Muscle of leg (tissue), 11 donors: ENCODE measurements around the gene SPTBN2. TPM values are rescaled to one million over a fixed set of nuclear protein-coding genes. Genes with fewer than 3 reads are reported as not detected.

Experiments
- DNase-seq: peaks from one replicate; pipeline ENCODE4 v3.0.0; 2013
- H3K27ac ChIP-seq: one replicate; pipeline ENCODE4 v1.5.1; 2013; ENCODE audit warnings: mild to moderate bottlenecking, low read length, control low read depth
- H3K27me3 ChIP-seq: one replicate; pipeline ENCODE4 v1.6.1; 2013; ENCODE audit warnings: low read length; ENCODE audit not compliant: control insufficient read depth, insufficient read depth
- H3K36me3 ChIP-seq: one replicate; pipeline ENCODE4 v1.6.1; 2013; ENCODE audit warnings: low read length; ENCODE audit not compliant: control insufficient read depth, insufficient read depth
- H3K4me1 ChIP-seq: one replicate; pipeline ENCODE4 v1.6.1; 2013; ENCODE audit warnings: low read length; ENCODE audit not compliant: control insufficient read depth, insufficient read depth
- H3K4me3 ChIP-seq: one replicate; pipeline ENCODE4 v1.5.1; 2013; ENCODE audit warnings: low read length, control low read depth
- H3K9me3 ChIP-seq: replicated peaks from 2 replicates; pipeline ENCODE4 v1.6.1; 2013; ENCODE audit warnings: low read depth, low read length; ENCODE audit not compliant: control insufficient read depth
- WGBS: methylation state at CpG from one replicate; pipeline ENCODE4 v1.1.5; 2013; ENCODE audit warnings: missing lambda C conversion rate; ENCODE audit not compliant: insufficient coverage; 5-methylcytosine and 5-hydroxymethylcytosine counted together
- polyA plus RNA-seq, 8 donors: library from polyadenylated mRNA; unstranded; fragments of 120-200 nt; gene quantifications; one replicate each; pipeline versions ENCODE4 v1.2.1 to v1.2.3, GENCODE V29; 2013; ENCODE audit warnings: inconsistent platforms in 1 of 8, low replicate concordance in 1 of 8; ENCODE audit not compliant: insufficient read length in 8 of 8, insufficient read depth in 1 of 8
- total RNA-seq: library from RNA; stranded (reverse); fragments of 120-200 nt; gene quantifications from one replicate; pipeline ENCODE4 v1.2.4, GENCODE V29; 2013

Gene SPTBN2
- total and polyA plus RNA-seq, 9 donors: 8.6 to 19.0 (median 16.2) TPM

DNA sequence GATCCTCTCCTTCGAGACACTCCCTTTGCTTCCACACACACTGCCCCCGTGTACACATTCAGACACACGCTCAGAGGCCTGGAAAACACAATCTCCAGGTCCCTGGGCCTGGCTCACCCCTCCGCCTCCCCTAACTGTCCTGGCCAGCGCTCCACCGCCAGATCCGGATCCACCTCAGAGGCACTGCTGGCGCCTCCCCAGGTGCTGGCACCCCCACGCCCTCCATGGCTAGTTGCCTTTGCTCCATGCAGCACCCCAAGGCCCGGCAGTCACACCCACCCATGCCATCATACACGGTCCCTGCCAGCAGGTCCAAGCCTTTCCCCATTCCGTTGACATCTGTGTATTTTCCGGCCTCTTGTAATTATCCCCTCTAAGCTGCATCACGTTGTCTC lies 11.1 kb downstream of the SPTBN2 start:
- peaks cover 10% of the 10 kb centered on the region for H3K36me3 ChIP-seq
- H3K4me3 ChIP-seq: peak overlapping the region; percentile 24

DNA sequence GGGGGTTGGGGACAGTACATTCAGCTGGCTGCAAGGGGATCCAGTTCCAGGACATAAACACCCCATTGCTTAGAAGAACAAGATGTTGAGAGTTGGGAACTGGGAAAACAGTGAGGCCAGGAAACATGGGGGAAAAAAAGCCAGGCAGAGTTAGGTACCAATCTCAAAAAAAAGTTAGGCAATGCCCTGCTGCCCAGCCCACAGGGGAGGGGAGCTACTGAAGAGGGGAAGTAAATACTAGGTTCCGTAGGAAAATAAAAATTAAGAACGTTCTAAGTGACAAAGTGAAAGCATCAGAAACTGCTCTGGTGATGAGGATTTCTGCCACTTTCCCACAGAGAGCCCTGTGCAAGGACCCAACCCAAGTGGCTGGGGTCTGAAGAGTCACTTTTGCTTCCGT lies 12.0 kb downstream of the SPTBN2 start:
- H3K9me3 ChIP-seq: no peaks in the 10 kb centered on the region
- H3K4me1 ChIP-seq: peaks cover 38% of the 10 kb centered on the region
- DNase-seq: no peak
- peaks cover 10% of the 10 kb centered on the region for H3K36me3 ChIP-seq
- WGBS: 72% methylated on average over 3 of the region's 3 CpGs
- H3K27ac ChIP-seq: no peak overlapping the region
- H3K4me3 ChIP-seq: no peak overlapping the region
- H3K27me3 ChIP-seq: no peaks in the 10 kb centered on the region

More for the DNA sequence above, 11.1 kb downstream of the SPTBN2 start:
- Histone ChIP-seq H3K4me1 (peaks cover 38% of the 10 kb centered on the region), H3K27ac (peak overlapping the region; percentile 81), H3K9me3 (no peaks in the 10 kb centered on the region), H3K27me3 (no peaks in the 10 kb centered on the region)
- WGBS: 72% methylated on average over 14 of the region's 14 CpGs
- DNase-seq: no peak

DNA sequence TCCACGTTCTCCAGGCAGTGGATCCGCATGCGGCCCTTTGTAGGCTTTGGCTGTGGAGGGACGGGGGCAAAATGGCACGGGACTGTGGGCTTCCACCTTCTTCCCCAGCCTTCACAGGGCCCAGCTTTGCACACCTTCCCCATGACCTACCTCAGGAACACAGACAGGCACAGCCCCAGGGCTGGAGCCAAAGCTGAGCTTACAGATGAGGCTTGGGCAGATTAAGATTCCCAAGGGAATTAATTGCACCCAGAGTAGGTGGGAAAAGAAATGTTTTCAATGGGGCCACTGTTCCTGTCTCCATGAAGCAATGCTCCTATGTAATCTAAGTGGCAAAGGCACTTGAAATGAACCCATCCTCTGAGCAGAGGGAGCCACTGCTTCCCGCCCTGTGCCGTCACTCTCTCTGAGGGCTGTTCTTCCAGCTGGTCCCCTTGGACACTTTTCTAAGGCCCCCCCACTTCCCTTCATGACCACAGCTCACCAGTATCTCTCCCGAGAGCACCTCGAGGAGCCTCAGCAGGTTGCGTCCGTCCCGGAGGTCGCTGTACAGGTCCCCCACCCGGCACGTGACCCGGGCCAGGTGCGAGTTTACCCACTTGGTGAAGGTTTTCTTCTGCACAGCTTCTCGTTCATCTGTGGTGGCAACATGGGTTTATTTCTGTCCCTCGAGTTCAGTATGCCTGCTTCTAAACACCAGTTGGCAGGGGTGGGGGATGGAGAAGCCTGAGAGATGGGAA lies 13.5 kb downstream of the SPTBN2 start:
- WGBS: 93% methylated on average over 15 of the region's 19 CpGs
- no peak overlapping the region for H3K27ac ChIP-seq

DNA sequence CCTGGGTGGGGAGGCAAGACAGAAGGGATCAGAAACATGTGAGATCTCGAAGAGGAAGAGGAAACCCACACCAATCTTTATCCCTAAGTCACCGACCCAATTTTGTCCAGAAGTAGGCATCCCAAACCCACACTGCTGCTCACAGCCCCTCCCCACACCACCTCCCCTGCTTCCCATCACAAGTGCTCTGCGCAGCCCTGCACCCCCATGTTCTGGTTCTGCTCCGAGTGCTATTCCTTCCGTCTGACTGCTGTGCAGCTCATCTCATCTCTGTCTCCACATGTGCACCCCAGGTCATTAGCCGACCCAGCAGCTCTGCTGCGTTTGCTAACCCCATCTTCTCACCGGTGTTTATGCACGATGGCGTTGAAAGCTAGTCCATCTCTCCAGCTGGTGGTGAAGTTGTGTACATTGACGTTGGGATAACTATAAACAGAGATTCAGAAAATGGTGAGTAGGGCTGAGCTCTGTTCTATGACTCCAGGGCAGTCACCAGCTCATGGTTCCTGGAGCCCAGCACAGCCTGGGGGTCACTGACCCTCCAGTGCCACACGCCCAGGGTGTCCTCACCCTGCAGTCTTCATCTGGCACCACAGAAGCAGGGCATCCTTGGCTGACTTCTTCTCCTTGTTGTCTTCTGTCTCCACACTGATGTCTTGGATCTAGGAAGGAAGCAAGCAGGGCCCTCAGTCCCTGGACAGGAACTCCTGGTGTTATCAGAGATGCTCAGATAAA lies 15.1 kb downstream of the SPTBN2 start:
- Histone ChIP-seq H3K27ac (no peak overlapping the region), H3K27me3 (no peaks in the 10 kb centered on the region), H3K4me1 (peaks cover 21% of the 10 kb centered on the region), H3K4me3 (no peak overlapping the region), H3K9me3 (no peaks in the 10 kb centered on the region), H3K36me3 (peaks cover 12% of the 10 kb centered on the region)
- WGBS: 72% methylated on average over 7 of the region's 12 CpGs
- no peak for DNase-seq

More for the DNA sequence above, 13.5 kb downstream of the SPTBN2 start:
- Histone ChIP-seq H3K36me3 (peaks cover 10% of the 10 kb centered on the region), H3K27me3 (no peaks in the 10 kb centered on the region), H3K4me3 (no peak overlapping the region), H3K9me3 (no peaks in the 10 kb centered on the region), H3K4me1 (peaks cover 35% of the 10 kb centered on the region)
- no peak for DNase-seq

DNA sequence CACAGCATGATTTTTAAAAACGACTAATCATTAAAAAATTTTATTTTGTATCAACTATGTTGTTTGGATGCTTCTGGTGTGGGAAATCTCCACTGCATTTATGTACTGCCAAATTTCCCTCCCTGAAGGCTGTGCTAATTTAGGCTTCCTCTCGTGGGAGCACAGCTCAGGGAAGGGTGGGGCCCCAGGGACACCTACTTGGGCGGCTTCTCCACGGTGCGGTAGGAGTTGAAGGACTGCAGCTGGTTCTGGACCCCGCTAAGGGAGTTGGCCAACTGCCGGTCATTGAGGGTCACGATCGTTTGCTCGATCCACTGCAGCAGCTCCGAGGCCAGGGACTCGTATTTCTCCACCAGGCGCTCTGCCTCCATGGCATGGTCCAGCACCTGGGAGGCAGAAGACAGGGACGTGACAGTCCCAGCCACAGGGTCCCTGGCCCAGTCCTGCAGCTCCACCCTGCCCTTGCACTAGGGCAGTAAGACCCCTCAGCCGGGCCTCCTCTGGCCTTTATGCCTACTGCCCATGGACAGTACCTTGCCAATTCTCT lies 18.6 kb downstream of the SPTBN2 start:
- H3K4me3 ChIP-seq: no peak overlapping the region
- no peak overlapping the region for H3K27ac ChIP-seq
- peaks cover 15% of the 10 kb centered on the region for H3K36me3 ChIP-seq
- no peak for DNase-seq
- no peaks in the 10 kb centered on the region for H3K9me3 ChIP-seq
- 75% methylated on average over 13 of the region's 15 CpGs for WGBS
- no peaks in the 10 kb centered on the region for H3K27me3 ChIP-seq
- no peaks in the 10 kb centered on the region for H3K4me1 ChIP-seq

DNA sequence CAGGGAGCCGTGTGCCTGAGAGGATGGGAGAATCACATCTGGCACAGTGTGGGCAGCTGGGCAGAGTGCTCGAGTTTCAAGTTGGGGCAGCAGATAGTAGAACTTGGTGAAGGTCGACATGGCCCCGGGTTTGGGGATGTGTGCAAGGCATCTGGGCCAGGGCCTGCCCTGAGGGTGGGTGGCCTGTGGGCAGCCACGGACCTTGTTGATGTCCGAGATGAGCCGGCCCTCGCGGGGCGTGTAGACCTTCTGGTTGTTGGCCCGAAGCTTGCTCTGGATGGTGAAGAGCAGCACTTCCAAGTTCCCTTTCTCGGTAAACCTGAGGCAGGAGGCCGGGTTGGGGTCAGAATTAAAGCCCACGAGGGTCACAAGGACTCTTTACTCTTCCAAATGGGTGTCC lies 20.3 kb downstream of the SPTBN2 start:
- Histone ChIP-seq H3K36me3 (peaks cover 10% of the 10 kb centered on the region), H3K9me3 (no peaks in the 10 kb centered on the region), H3K4me3 (no peak overlapping the region), H3K4me1 (no peaks in the 10 kb centered on the region), H3K27ac (no peak overlapping the region), H3K27me3 (no peaks in the 10 kb centered on the region)
- WGBS: 90% methylated on average over 13 of the region's 14 CpGs
- DNase-seq: no peak

DNA sequence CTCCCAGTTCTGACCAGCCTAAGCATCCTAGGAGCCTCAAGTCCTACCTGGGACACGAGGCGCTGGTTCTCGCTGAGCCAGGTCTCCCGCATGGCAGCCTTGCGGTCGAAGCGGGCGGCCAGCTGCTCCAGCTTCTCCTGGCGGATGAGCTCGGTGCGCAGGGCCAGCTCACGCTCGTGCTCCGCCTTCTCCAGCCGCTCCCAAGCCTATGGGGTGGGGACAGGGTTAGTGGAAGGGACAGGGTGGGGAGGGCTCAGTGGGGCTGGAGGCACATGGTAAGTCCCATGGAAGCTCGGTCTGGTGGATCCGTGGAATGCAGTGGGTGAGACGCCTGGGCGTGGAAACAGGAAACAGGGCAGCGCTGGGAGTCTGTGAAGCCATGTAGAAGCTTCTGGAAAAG lies 20.9 kb downstream of the SPTBN2 start:
- no peak overlapping the region for H3K4me3 ChIP-seq
- 90% methylated on average over 20 of the region's 20 CpGs for WGBS
- no peaks in the 10 kb centered on the region for H3K27me3 ChIP-seq
- H3K36me3 ChIP-seq: peaks cover 6% of the 10 kb centered on the region
- H3K27ac ChIP-seq: no peak overlapping the region
- DNase-seq: no peak
- H3K4me1 ChIP-seq: no peaks in the 10 kb centered on the region
- H3K9me3 ChIP-seq: no peaks in the 10 kb centered on the region

DNA sequence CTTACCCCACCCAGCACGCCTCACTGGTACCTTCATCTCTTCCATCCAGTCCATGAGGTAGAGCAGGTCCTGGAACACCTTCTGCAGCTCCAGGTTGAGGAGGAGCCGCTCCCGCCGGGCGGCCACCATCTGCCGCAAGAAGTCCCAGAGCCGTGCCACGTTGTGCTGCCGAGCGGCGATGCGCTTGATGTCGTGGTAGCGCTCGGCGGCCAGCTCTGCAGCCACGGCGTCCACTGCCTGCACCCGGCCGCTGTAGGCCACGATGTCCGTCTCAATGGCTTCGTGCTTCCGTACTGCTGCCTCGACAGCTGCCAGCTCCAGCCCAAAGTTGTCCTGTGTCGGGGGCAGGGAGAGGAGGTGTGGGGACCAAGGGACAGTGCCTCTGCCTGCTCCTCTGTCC lies 21.5 kb downstream of the SPTBN2 start:
- Histone ChIP-seq H3K27me3 (no peaks in the 10 kb centered on the region), H3K4me3 (no peak overlapping the region), H3K4me1 (no peaks in the 10 kb centered on the region), H3K36me3 (peaks cover 6% of the 10 kb centered on the region), H3K9me3 (no peaks in the 10 kb centered on the region), H3K27ac (no peak overlapping the region)
- WGBS: 95% methylated on average over 21 of the region's 26 CpGs
- DNase-seq: no peak

DNA sequence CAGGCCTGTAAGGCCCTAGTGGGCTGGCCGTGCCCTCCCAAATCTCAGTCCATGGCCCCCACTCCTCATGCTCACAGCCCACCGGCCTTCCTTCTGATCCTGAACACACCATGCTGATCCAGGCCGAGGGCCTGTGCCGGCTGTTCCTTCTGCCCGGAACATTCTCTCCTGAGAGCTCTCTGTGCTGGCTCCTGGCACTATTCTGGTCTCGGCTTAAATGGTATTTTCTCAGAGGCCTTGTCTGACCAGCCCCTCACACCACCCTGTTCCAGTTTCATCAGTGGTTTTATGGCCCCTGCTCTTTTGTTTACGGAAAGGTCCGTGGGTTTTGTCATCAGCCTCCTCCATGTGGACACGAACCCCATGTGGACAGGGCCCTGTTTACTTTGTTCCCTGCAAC lies 22.0 kb downstream of the SPTBN2 start:
- Histone ChIP-seq H3K9me3 (no peaks in the 10 kb centered on the region), H3K4me3 (no peak overlapping the region), H3K27me3 (no peaks in the 10 kb centered on the region), H3K4me1 (no peaks in the 10 kb centered on the region), H3K27ac (no peak overlapping the region), H3K36me3 (peaks cover 6% of the 10 kb centered on the region)
- WGBS: 74% methylated on average over 9 of the region's 9 CpGs
- DNase-seq: no peak

DNA sequence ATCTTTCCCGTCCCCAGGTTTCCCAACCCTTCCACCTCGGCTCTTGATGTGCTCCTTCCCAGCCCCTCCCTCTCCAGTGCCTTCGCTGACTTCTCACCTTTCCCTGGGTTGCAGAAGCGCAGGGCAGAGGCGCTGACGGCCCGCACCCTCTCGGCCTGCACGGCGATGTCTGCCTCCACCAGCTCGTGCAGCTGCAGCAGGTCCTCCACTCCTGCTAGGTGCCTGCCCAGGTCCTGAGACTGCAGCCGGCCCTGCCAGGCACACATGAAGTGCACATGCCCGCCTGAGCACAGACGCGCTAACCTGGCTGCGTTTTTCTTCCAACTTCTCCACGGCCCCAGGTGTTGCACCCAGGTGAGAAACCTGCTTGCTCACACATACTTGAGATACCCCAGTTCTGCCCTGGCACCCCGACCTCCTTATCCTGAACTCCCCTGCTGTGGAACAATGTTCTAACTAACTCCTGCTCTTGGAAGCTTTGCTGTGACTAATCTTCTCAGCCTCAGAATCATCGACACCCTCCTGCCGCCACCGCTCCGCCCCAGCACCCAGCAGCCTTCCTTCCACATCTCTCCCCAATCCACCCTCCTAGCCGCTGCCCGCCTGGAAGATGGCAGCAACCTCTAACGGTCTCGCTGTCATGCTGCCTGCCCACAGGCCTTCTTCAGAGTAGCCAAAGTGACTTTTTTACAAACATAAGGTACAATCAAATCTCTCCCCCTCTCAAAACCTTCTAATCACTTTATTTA lies 23.3 kb downstream of the SPTBN2 start:
- Histone ChIP-seq H3K27me3 (no peaks in the 10 kb centered on the region), H3K4me3 (no peak overlapping the region), H3K9me3 (no peaks in the 10 kb centered on the region), H3K36me3 (peaks cover 6% of the 10 kb centered on the region), H3K4me1 (no peaks in the 10 kb centered on the region), H3K27ac (no peak overlapping the region)
- WGBS: 88% methylated on average over 24 of the region's 26 CpGs
- DNase-seq: no peak
